Measurements from ENCODE around the gene KRT86. TPM values are rescaled to one million over a fixed set of nuclear protein-coding genes. Genes with fewer than 3 reads are reported as not detected.

KRT86 gene
- polyA plus RNA-seq, 1 of the 3 experiments (the other 2 are of a cell fraction) = 0.56 TPM

GRCh38 chr12:52337054-52337453, 62.6 kb downstream of the KRT86 start:
- WGBS (ENCODE audit: low lambda C conversion rate) = 9% methylated on average over 1 of the region's 1 CpG
- TF ChIP-seq IRF3 (IDR thresholded peaks at IDR 0.05; ENCODE audit: low read depth, low read length) (no peak), TCF12 (IDR thresholded peaks at IDR 0.05) (no peak), JUND (IDR thresholded peaks at IDR 0.05) (no peak), PBX3 (IDR thresholded peaks at IDR 0.05) (no peak), YY1 (IDR thresholded peaks at IDR 0.05; ENCODE audit: low read depth) (no peak), GATA2 (CRISPR knock-in tag; IDR thresholded peaks at IDR 0.05) (no peak)
- no peak overlapping the region for H3K27ac ChIP-seq (ENCODE audit: low read depth in 2 of 2, low read length in 1 of 2)
- H3K79me2 ChIP-seq (ENCODE audit: insufficient read depth) = no peaks in the 10 kb centered on the region
- peaks cover 0 to 12% of the 10 kb centered on the region in 2 experiments; a peak in 2 of 4 replicates for H3K4me1 ChIP-seq (ENCODE audit: control insufficient read depth in 1 of 2, insufficient read depth in 2 of 2, low read depth in 1 of 2, low read length in 1 of 2)
- CTCF ChIA-PET = interaction anchor here (0.5 to 2.6 kb wide), 6 partner anchors 9 to 102 kb away, joined by 3 to 8 read pairs (median 3); no protein-coding TSS in a partner anchor
- H4K20me1 ChIP-seq (ENCODE audit: insufficient read depth) = no peaks in the 10 kb centered on the region
- DNase-seq = no peak
- H2AFZ ChIP-seq (ENCODE audit: low read depth) = no peak overlapping the region
- H3K9ac ChIP-seq = no peak overlapping the region
- no peak overlapping the region for H3K4me3 ChIP-seq (ENCODE audit: low read depth in 2 of 2, low read length in 1 of 2)
- H3K9me2 ChIP-seq = no peaks in the 10 kb centered on the region
- no peaks in the 10 kb centered on the region for H3K36me3 ChIP-seq (replicated peaks in 1 of 2; ENCODE audit: control insufficient read depth in 1 of 2, insufficient read depth in 2 of 2, low read length in 1 of 2)
- H3K27me3 ChIP-seq (ENCODE audit: insufficient read depth) = peaks cover 25% of the 10 kb centered on the region
- H3F3A ChIP-seq (replicated peaks; ENCODE audit: insufficient read depth) = peaks cover 7% of the 10 kb centered on the region
- H3K4me2 ChIP-seq = no peak overlapping the region
- 0 out of 2 replicates have a peak, but pooled peaks cover 8% of the 10 kb centered on the region for H3K9me3 ChIP-seq
- POLR2A ChIA-PET = no interaction called here

GRCh38 chr12:52338241-52338960, 64.0 kb downstream of the KRT86 start:
- ChIA-PET POLR2A (no interaction called here), CTCF (interaction anchor here (1.3 to 4.4 kb wide), 5 partner anchors 10 to 215 kb away, joined by 3 to 19 read pairs (median 8); no protein-coding TSS in a partner anchor)
- no peak overlapping the region for H2AFZ ChIP-seq (ENCODE audit: low read depth)
- 0 out of 2 replicates have a peak, but pooled peaks cover 8% of the 10 kb centered on the region for H3K9me3 ChIP-seq
- H3K4me1 ChIP-seq (ENCODE audit: control insufficient read depth in 1 of 2, insufficient read depth in 2 of 2, low read depth in 1 of 2, low read length in 1 of 2) = peaks cover 0 to 9% of the 10 kb centered on the region in 2 experiments; a peak in 2 of 4 replicates
- H3K9me2 ChIP-seq = no peaks in the 10 kb centered on the region
- TF ChIP-seq USF1 (IDR thresholded peaks at IDR 0.05; ENCODE audit: borderline replicate concordance, low read depth) (no peak), MAX (IDR thresholded peaks at IDR 0.05; ENCODE audit: low read depth) (no peak), RCOR1 (IDR thresholded peaks at IDR 0.05; ENCODE audit: low read length) (no peak), CTCF (IDR thresholded peaks at IDR 0.05) (no peak), ZBTB33 (IDR thresholded peaks at IDR 0.05; ENCODE audit: borderline replicate concordance, low read depth) (no peak), FOSL2 (IDR thresholded peaks at IDR 0.05; ENCODE audit: borderline replicate concordance, low read depth) (no peak), JUND (IDR thresholded peaks at IDR 0.05) (no peak), ELF1 (IDR thresholded peaks at IDR 0.05) (no peak), TEAD4 (IDR thresholded peaks at IDR 0.05; ENCODE audit: borderline replicate concordance, insufficient read depth) (no peak), POLR2AphosphoS5 (IDR thresholded peaks at IDR 0.05; ENCODE audit: low read depth, low read length) (no peak), RFX5 (IDR thresholded peaks at IDR 0.05; ENCODE audit: low read length) (no peak), FOXJ3 (CRISPR knock-in tag; IDR thresholded peaks at IDR 0.05) (no peak)
- no peak overlapping the region for H3K4me3 ChIP-seq (ENCODE audit: low read depth in 2 of 2, low read length in 1 of 2)
- H3K4me2 ChIP-seq = no peak overlapping the region
- peaks cover 32% of the 10 kb centered on the region for H3K27me3 ChIP-seq (ENCODE audit: insufficient read depth)
- H3F3A ChIP-seq (replicated peaks; ENCODE audit: insufficient read depth) = peaks cover 7% of the 10 kb centered on the region
- H3K79me2 ChIP-seq (ENCODE audit: insufficient read depth) = no peaks in the 10 kb centered on the region
- no peak overlapping the region for H3K9ac ChIP-seq
- no peak for DNase-seq
- H4K20me1 ChIP-seq (ENCODE audit: insufficient read depth) = no peaks in the 10 kb centered on the region
- 39% methylated on average over 10 of the region's 10 CpGs for WGBS (ENCODE audit: low lambda C conversion rate)
- H3K36me3 ChIP-seq (replicated peaks in 1 of 2; ENCODE audit: control insufficient read depth in 1 of 2, insufficient read depth in 2 of 2, low read length in 1 of 2) = no peaks in the 10 kb centered on the region
- no peak overlapping the region for H3K27ac ChIP-seq (ENCODE audit: low read depth in 2 of 2, low read length in 1 of 2)
